HG03139 (cell line): ENCODE measurements around the gene EPS8L2.

Experiments used
- ATAC-seq: cut with Tn5 transposase; IDR thresholded peaks from one replicate; pipeline ENCODE4 v1.9.1; 2021; ENCODE audit not compliant: unreplicated experiment

Gene EPS8L2

DNA sequence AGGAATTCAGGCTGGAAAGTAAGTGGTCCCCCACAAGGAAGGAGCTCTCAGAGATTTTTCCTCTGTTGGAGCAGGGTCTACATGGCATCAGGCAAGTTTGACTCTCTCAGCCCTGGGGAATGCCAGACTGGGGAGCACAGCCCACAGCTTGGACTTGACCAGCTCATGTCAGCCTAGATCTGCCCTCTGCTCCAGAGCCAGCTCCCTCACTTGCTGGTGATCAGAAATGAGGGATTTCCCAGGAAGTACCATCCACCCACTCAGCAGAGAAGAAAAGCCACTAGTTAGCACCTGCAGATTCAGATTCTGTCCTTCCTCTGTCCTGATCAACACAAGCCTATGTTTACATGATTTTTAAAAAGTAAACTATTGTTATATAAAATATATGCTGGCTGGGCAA lies 54.2 kb downstream of the EPS8L2 start:
- ATAC-seq, result no peak

DNA sequence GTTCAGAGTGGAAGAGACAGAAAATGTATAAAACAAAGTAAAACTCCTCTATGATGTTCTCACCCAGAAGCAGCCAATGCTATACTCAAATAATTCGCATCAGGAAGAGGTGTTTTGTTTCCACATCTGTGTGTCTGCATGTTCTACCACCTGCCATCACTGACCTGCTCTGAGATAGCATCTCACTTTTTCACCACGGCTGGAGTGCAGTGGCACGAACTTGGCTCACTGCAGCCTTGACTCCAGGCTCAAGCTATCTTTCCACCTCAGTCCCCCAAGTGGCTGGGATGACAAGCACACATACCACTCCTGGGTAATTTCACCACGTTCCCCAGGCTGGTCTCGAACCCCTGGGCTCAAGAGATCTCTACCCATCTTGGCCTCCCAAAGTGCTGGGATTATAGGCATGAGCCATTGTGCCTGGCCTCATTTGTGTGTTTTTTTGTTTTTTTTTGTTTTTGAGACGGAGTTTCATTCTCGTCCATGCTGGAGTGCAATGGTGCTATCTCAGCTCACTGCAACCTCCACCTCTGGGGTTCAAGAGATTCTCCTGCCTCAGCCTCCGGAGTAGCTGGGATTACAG lies 55.6 kb downstream of the EPS8L2 start:
- no peak for ATAC-seq

- ATAC-seq, result no peak
Measured at GRCh38 chr11:762421-763072, 56.5 kb downstream of the EPS8L2 start.

GRCh38 chr11:763073-763463 lies 57.0 kb downstream of the EPS8L2 start:
- ATAC-seq, result no peak

DNA sequence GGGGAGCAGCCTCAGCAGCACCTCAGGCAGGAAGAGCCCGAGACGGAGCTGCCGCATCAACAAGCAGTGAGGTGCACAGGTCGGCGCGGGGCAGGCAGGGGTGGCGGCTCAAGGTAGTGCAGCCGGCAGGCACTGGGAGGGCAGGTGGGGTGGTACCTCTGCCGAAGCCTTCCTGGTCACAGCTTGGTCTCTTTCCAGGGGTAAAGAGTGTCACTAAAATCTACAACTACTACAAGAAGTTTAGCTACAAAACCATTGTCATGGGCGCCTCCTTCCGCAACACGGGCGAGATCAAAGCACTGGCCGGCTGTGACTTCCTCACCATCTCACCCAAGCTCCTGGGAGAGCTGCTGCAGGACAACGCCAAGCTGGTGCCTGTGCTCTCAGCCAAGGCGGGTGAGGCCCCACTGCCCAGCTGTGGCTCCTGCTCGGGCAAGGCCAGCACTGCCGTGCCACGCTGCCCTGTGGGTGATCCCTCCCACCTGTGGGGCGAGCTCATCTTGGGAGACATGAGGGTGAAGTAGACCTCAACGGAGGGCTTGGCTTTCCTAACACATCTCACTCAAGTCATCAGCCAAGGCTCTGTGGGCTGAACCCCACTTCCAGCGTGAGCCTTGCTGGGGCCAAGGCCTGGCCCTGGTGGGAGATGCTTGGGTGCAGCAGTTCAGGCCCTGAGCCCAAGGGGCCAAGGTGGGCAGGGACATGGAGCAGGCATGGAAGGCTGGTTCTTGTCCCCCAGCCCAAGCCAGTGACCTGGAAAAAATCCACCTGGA lies 57.7 kb downstream of the EPS8L2 start:
- no peak for ATAC-seq

GRCh38 chr11:764322-765024 lies 58.4 kb downstream of the EPS8L2 start:
- no peak for ATAC-seq

- no peak for ATAC-seq
Measured at GRCh38 chr11:765025-765801, 59.2 kb downstream of the EPS8L2 start.

DNA sequence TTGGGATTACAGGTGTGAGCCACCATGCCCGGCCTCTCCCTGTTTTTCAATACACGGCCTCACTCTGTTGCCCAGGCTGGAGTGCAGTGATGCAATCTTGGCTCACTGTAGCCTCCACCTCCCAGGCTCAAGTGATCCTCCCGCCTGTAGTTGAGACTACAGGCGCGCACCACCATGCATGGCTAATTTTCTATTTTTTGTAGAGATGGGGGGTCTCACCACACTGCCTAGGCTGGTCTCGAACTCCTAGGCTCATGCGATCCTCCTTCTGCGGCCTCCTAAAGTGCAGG lies 59.7 kb downstream of the EPS8L2 start:
- ATAC-seq, result no peak

- no peak for ATAC-seq
Measured at GRCh38 chr11:766106-766935, 60.3 kb downstream of the EPS8L2 start.

DNA sequence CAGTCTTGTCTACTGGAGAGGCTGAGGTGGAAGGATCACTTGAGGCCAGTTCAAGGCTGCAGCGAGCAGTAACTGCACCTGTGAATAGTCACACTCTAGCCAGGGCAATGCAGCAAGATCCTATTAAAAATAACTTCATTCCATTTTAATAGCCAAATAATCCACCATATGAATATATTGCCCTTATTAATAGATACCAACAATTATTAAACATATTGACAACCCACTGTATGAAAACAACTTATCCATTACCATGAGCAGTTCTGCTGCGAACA lies 60.8 kb downstream of the EPS8L2 start:
- no peak for ATAC-seq

DNA sequence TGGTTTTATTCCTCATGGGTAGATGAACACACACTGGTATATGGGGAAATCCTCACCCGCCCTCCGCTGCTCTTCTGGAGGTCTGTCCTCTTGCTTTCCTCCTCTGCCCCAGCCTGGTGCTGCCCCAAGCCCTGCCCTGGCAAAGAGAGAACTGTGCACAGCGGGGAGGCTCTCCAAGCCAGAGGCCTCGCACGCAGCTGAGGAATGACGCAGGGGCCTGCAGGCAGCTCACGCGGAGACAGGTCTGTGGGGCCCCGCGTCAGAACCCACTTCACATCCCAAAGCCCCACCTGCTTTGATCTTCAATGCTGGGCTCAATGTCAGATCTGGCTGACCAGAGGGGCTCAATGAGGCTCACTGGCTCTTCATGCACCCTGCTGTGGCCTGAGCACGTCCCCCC lies 61.2 kb downstream of the EPS8L2 start:
- ATAC-seq, result no peak

DNA sequence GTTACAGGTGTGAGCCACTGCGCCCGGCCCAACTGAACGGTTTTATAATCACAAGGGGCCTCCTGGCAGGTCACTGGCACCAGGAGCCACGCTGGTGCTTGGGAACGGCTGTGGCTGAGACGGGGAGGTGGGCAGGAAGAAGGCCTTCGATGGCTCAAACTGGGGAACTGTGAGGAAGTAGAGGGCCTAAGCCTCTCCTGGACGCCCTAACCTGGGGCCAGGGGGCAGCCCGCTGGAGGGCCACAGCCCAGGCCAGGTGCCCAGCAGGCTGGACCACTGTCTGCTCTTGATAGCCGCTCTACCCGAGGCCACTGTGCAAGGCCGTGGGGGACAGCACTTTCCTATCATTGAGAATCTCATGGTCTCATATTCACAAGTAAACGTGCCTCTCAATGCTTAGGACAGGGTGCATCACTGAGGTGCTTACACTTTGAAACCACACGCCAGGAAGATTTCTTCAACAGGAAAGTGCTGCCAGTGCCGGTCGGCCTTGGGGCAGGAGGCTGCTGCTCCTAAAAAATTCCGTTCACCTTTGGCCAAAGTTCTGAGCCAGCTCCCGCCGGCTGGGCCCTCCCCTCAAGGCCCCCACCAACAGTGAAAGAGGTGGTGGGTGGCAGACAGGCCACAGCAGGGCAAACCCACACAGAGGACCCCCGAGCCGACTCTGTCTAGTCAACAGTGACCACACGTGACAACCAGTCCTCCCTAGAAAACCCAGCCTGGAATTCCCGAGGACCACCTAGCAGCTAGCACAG lies 64.0 kb downstream of the EPS8L2 start:
- ATAC-seq, result no peak

DNA sequence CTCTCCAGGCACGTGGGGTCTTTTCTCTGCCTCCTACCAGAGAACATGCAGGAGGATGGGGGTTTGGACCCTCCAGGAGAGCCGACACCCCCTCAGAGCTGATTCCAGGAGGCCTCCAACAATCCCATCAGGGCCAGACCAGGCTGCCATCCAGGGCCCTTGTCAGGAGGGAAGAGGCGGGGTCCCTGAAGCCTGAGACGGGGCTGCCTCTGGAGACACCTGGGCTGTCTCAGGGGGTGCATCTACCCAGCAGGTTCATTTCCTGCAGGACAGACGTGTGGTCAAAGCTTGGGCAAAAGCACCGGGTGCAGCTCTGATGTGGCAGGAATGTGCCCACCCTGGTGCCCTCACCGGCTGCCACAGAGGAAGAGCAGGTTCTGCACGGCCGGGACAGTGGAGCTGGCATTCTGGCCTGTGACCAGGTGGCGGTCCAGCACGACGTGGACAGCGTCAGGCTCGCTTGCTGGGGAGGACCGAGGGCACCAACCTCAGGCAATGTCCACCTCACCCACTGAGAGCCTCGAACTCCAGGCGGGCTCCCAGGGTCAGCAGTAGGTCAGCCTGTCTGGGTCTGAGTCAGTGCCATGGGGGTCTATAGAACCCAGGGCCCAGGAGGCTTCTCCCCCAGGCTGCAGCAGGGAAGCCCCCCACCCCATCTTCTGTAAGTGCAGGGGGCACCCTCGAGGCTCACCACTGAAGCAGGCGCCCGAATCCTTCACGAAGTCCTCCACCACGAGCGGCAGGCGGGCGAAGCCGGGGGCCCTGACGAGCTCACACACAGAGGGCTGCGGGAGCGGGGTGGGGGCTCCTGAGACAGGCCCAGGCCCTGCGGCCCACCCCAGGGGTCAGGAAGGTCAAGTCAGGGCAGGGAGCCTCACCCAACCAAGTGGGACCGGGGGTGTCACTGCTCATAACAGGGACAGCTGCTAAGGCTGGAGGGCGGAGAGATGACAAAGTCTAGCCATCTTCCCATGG lies 64.9 kb downstream of the EPS8L2 start:
- no peak for ATAC-seq

DNA sequence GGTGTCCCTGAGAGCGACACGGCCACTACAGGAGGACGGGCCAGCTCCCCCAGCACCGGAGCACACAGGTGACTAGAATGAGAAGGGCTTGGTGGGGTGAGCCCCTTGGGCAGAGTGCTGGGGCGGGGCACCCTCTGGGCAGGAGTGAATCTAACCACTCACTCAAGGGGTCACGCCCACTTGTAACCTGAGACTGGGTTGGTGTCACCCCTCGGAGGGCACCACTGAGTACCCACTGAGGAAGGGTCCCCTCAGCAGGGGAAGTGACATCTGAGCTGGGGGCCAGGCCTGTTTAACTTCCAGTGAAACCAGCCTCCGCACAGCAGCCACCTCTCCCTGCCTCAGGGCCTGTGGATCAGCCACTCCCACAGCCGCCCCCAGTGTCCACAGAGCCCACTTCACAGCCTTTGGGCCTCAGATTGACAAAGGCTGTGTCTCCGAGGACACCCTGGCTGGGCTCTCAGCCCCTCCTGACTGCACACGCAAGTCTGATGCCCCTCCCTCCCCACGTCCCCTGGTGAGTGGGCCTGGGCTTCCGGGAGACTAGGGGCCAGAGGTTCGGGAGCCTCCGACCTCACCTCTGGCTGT lies 65.7 kb downstream of the EPS8L2 start:
- ATAC-seq, result no peak

DNA sequence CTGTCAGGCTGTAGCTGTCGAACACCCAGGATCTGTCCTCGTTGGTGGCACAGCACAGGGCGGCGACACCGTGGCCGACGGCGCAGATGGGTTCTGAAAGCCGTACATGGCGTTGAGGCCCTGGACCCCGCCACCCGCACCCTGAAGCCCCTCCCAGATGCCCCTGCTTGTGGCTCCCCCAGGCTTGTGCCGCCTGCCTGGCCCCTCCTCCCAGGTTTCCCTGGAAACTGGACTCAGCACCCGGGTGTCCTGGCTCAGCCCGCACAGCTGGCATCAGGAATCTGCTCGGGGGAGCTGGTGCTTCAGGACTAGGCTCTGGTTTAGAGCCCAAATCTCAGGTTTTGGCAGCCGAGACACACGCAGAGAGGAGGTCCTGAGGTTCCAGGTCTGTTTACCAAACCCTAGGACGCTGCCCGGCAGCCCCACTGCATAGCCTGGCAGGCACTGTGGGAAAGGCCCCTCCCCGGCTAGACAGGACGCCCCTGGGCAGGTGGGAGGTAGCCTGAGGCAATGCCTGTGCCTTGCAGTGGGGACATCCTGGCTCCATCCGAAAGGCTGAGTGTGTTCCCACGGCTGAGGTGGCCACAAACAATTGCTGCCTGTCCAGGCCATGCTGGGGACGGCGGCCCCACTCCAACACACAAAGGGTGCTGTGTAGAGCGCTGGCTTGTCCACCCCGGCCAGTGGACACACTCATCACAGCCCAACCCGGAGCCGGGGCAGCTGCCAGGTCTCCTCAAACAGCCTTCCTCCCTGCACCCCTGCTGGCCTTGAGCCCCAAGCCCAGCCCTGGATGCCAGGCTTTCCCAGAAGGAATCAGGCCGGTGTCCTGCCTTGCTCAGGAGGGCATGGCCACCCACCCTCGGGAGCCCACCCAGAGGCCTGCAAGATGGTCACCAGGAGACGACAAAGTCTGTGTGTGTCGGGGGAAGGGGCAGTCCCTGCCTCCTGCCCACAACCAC lies 66.7 kb downstream of the EPS8L2 start:
- ATAC-seq, result no peak

GRCh38 chr11:773425-773824 lies 67.4 kb downstream of the EPS8L2 start:
- ATAC-seq, result no peak

DNA sequence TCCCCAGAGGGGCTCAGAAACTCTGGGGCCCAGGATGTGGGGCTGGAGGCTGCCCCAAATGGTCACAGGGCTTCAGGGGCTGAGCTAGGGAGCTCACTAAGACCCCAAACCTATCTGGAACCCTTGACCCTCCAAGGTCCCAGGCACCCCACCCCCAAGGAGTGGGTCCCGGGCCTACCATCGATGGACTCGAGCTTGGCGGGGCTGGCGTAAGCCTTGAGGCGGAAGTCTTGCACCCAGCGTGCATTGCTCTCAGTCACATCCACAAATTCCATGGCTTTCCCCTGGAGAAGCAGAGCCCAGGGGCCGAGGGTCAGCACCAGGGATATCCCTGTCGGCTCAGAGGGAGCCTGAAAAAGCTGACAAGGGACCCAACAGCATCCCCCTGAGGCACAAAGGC lies 67.8 kb downstream of the EPS8L2 start:
- ATAC-seq, result no peak
